Activated CD4-positive, alpha-beta memory T cell treated with anti-CD3 and anti-CD28 coated beads for 36 hours (primary cell): Measurements from ENCODE around the gene CELSR1. TPM values are rescaled to one million over a fixed set of nuclear protein-coding genes. Genes with fewer than 3 reads are reported as not detected.

Source experiments
- CTCF ChIA-PET: fragments of 350-600 bp; sonication (Branson Sonifier 250); formaldehyde crosslinking; loops from one replicate; lab custom pipeline; 2021; ENCODE audit warnings: antibody characterized with exemption, inconsistent platforms; lab: Charles Lee
- POLR2A ChIA-PET: fragments of 350-600 bp; sonication (Branson Sonifier 250); formaldehyde crosslinking; loops from one replicate; lab custom pipeline; 2021; ENCODE audit warnings: antibody characterized with exemption; lab: Charles Lee
- DNase-seq: peaks from one replicate; pipeline ENCODE4 v3.0.0-alpha.2; 2020
- H3K27ac Mint-ChIP-seq: one replicate; pipeline ENCODE4 v1.8.0; 2021; ENCODE audit warnings: mixed read lengths
- H3K27me3 Mint-ChIP-seq: one replicate; pipeline ENCODE4 v1.8.0; 2021; ENCODE audit warnings: mixed read lengths
- H3K36me3 Mint-ChIP-seq: one replicate; pipeline ENCODE4 v1.8.0; 2021; ENCODE audit warnings: mixed read lengths
- H3K4me1 Mint-ChIP-seq: one replicate; pipeline ENCODE4 v1.8.0; 2021; ENCODE audit warnings: low read depth, mixed read lengths
- H3K4me3 Mint-ChIP-seq: one replicate; pipeline ENCODE4 v1.8.0; 2021; ENCODE audit warnings: mild to moderate bottlenecking, mixed read lengths
- H3K9me3 Mint-ChIP-seq: one replicate; pipeline ENCODE4 v1.8.0; 2021; ENCODE audit warnings: mixed read lengths
- intact Hi-C: fragments of 100-400 bp; cut with micrococcal nuclease; formaldehyde crosslinking; loops from one replicate; pipeline ENCODE4 v1.15.1; 2023
- total RNA-seq, 2 experiments: library from RNA; stranded (reverse); gene quantifications; one replicate each; pipeline ENCODE4 v1.2.3, GENCODE V29; 2021

Gene CELSR1
- total RNA-seq, 2 experiments from 2014 or later: 0.24 to 0.36 TPM

DNA sequence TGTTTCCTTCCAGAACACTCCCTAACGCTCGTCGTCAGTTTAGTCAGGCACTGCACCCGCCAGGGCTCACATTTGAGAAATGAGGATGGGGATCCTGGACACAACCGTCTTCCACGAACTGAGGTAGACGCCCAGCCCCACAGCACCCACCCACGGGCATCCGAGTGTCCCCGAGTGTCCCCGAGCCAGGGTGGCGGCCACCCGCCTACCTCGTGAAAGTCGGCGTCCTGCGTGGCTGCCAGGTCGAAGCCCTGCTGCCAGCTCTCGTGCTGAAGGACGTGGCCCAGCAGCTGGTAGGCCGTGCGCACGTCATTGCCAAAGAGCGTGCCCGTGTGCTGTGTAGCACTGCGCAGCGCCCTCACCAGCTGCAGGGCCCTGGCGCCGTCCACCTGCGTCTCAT lies 148.3 kb downstream of the CELSR1 start:
- no peaks in the 10 kb centered on the region for H3K36me3 Mint-ChIP-seq
- H3K4me3 Mint-ChIP-seq: no peak overlapping the region
- intact Hi-C loops: no loop called here
- H3K9me3 Mint-ChIP-seq: no peaks in the 10 kb centered on the region
- H3K27me3 Mint-ChIP-seq: peaks cover 3% of the 10 kb centered on the region
- CTCF ChIA-PET: no interaction called here
- DNase-seq: no peak
- peaks cover 5% of the 10 kb centered on the region for H3K4me1 Mint-ChIP-seq
- POLR2A ChIA-PET: no interaction called here
- H3K27ac Mint-ChIP-seq: no peak overlapping the region

DNA sequence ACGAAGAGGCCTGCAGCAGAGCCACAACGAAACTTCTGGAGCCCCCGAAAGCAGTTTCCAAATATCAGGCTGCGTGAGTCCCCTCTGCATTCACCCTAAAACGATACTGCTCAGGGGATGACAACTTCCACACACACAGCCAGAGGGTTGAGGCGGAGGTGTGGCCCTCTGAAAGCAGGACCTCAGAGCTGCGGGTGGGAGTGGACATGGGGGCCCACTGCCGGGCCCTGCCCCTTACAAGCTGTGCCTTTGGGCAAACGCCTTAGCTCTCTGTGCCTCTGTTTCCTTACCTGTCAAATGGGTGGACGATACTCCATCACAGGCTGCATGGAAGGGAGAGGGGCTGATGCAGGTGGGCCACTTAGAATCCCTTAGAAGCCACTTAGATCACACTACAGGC lies 148.8 kb downstream of the CELSR1 start:
- no peak for DNase-seq
- intact Hi-C loops: no loop called here
- no peaks in the 10 kb centered on the region for H3K9me3 Mint-ChIP-seq
- H3K36me3 Mint-ChIP-seq: no peaks in the 10 kb centered on the region
- H3K27ac Mint-ChIP-seq: no peak overlapping the region
- peaks cover under 1% of the 10 kb centered on the region for H3K4me1 Mint-ChIP-seq
- no peak overlapping the region for H3K4me3 Mint-ChIP-seq
- ChIA-PET CTCF (no interaction called here), POLR2A (no interaction called here)
- H3K27me3 Mint-ChIP-seq: no peaks in the 10 kb centered on the region

DNA sequence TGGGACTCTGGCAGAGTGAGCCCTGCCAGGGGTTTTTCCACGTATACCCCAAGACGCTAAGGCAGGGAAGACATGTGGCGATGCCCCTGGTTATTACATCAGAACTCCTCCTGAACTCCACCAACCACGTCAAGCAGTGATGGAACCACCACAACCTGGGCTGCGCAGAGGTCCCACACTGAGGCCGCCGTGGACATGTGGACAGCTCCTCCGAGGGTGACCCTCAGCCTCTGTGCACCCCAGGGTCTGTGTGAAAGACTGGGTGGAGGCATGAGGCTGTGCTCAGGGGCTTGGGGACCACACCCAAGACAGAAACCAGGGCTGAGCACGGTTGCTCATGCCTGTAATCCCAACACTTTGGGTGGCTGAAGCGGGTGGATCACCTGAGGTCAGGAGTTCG lies 149.7 kb downstream of the CELSR1 start:
- no peaks in the 10 kb centered on the region for H3K4me1 Mint-ChIP-seq
- H3K36me3 Mint-ChIP-seq: no peaks in the 10 kb centered on the region
- ChIA-PET POLR2A (no interaction called here), CTCF (no interaction called here)
- H3K4me3 Mint-ChIP-seq: no peak overlapping the region
- no peaks in the 10 kb centered on the region for H3K27me3 Mint-ChIP-seq
- H3K27ac Mint-ChIP-seq: no peak overlapping the region
- intact Hi-C loops: no loop called here
- no peak for DNase-seq
- H3K9me3 Mint-ChIP-seq: no peaks in the 10 kb centered on the region

DNA sequence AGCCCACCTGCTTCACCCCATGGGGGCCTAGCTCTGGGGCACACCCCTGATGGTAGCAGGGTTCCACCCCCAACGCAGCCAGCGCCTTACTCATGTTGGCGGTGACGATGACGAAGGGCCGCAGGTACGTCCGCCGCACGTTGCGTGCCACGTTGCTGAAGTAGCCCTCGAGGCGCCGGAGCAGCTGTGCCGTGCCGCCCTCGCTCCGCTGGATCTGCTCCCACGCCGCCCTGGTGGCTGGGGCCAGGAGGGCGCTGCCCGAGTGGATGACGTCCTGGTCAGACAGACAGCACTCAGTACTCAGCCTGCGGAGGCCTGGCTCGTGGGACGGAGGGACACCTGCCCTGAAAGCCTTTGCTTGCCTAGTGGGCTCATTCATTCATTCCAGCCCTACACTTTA lies 151.1 kb downstream of the CELSR1 start:
- intact Hi-C loops: no loop called here
- CTCF ChIA-PET: no interaction called here
- POLR2A ChIA-PET: no interaction called here
- no peak overlapping the region for H3K27ac Mint-ChIP-seq
- no peaks in the 10 kb centered on the region for H3K36me3 Mint-ChIP-seq
- no peaks in the 10 kb centered on the region for H3K27me3 Mint-ChIP-seq
- H3K9me3 Mint-ChIP-seq: no peaks in the 10 kb centered on the region
- no peaks in the 10 kb centered on the region for H3K4me1 Mint-ChIP-seq
- DNase-seq: no peak
- H3K4me3 Mint-ChIP-seq: no peak overlapping the region

DNA sequence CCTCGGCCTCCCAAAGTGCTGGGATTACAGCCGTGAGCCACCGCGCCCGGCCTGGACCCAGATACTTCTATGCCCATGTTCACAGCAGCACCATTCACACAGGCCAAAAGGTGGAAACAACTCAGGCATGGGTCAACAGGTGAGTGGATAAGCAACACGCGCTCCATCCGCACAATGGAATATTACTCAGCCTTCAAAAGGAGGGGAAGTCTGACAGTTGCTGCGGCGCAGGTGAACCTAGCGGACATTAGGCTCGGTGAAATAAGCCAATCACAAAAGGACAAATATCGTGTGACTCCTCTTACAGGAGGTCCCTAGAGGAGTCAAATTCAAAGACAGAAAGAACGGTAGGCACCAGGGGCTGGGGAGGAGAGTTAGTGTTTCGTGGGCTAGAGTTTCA lies 154.9 kb downstream of the CELSR1 start:
- H3K9me3 Mint-ChIP-seq: no peaks in the 10 kb centered on the region
- no peak overlapping the region for H3K4me3 Mint-ChIP-seq
- ChIA-PET POLR2A (no interaction called here), CTCF (no interaction called here)
- H3K36me3 Mint-ChIP-seq: no peaks in the 10 kb centered on the region
- no peak overlapping the region for H3K27ac Mint-ChIP-seq
- intact Hi-C loops: no loop called here
- H3K27me3 Mint-ChIP-seq: no peaks in the 10 kb centered on the region
- H3K4me1 Mint-ChIP-seq: no peaks in the 10 kb centered on the region
- DNase-seq: no peak

DNA sequence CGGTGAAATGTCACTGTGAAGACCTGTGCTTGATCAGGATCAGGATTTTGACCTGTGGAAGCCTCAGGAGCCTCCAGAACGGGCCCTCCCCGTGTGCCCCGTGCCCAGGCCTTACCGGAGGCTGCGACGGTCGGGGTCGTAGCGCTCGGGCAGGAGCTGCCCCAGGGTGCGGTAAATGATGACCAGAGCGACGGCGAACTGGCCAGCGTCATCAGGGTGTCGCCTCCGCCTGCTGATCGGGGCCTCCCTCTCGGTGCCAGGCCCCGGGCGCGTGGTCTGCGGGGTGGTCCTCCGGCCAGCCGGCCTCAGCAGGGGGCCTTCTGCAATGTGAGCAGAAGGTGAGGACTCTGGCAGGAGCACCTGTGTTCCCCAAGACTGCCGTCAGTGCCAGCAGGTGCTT lies 155.7 kb downstream of the CELSR1 start:
- POLR2A ChIA-PET: no interaction called here
- intact Hi-C loops: no loop called here
- Mint-ChIP-seq H3K27me3 (no peaks in the 10 kb centered on the region), H3K4me3 (no peak overlapping the region), H3K36me3 (no peaks in the 10 kb centered on the region), H3K4me1 (no peaks in the 10 kb centered on the region), H3K9me3 (no peaks in the 10 kb centered on the region), H3K27ac (no peak overlapping the region)
- DNase-seq: no peak
- CTCF ChIA-PET: interaction anchor here (1.4 kb wide), 1 partner anchor 14 kb away, joined by 4 read pairs; no protein-coding TSS in a partner anchor

DNA sequence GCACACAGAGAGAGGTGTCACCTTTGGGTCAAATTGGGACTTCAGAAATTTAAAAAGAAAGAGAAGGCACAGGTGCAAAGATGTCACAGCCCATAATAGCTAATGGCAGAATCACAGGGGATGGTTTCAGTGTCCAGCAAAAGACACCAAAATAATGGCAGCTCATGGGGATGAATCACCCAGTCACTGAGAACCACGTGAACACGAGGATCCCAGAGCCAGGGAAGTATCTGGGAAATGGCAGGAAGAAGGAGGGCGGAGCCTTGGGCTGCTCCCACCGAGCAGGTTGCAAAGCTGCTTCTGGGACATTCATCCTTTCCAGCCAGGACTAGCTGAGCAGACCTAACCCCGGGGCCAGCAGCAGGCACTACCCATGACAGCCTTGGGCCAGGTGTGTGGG lies 156.3 kb downstream of the CELSR1 start:
- Mint-ChIP-seq H3K36me3 (no peaks in the 10 kb centered on the region), H3K9me3 (peaks cover 2% of the 10 kb centered on the region), H3K27ac (no peak overlapping the region), H3K4me1 (no peaks in the 10 kb centered on the region), H3K27me3 (no peaks in the 10 kb centered on the region), H3K4me3 (no peak overlapping the region)
- POLR2A ChIA-PET: no interaction called here
- CTCF ChIA-PET: interaction anchor here (1.4 kb wide), 1 partner anchor 13 kb away, joined by 4 read pairs; no protein-coding TSS in a partner anchor
- DNase-seq: no peak
- intact Hi-C loops: no loop called here

DNA sequence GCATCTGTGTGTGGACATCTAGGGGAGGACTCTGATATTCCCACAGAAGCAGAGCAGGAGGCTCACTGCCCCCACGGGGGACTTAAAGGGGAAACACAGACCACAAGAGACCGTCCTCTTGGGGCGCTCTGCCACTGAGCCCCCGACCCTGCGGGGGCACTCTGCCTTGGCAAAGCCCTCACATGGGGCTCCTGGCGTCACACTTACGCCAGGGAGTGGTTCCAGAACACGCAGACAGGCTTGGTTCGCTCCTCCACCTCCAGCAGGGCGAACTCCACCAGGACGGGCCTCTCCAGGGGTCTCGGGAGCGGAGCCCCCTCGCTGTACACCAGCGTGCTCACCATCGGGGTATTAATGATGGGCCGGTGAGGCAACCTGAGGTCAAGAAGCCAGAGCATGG lies 156.8 kb downstream of the CELSR1 start:
- H3K4me3 Mint-ChIP-seq: no peak overlapping the region
- no peaks in the 10 kb centered on the region for H3K36me3 Mint-ChIP-seq
- H3K27me3 Mint-ChIP-seq: no peaks in the 10 kb centered on the region
- intact Hi-C loops: no loop called here
- ChIA-PET CTCF (interaction anchor here (1.4 kb wide), 1 partner anchor 13 kb away, joined by 4 read pairs; no protein-coding TSS in a partner anchor), POLR2A (no interaction called here)
- no peak for DNase-seq
- peaks cover 6% of the 10 kb centered on the region for H3K9me3 Mint-ChIP-seq
- H3K4me1 Mint-ChIP-seq: no peaks in the 10 kb centered on the region
- H3K27ac Mint-ChIP-seq: no peak overlapping the region

DNA sequence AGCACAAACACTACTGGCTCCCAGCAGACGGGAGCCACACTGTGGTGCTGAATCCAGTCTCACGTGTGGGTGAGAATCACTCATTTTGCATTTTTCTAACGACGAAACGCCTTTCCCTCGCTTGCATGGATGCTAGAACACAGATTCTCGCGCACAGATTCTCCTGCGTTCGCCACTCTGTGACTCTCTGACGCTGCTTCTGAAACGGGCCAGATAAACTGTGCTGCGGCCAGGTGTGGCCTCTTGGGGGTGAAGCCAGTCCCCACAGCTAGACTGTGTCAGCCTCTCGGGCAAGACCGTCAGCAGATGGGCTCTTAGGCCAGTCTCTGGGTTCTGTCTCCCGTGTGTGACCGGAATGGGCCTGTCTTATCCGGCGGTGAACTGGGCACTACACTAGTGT lies 157.4 kb downstream of the CELSR1 start:
- Mint-ChIP-seq H3K27ac (no peak overlapping the region), H3K4me3 (no peak overlapping the region), H3K4me1 (no peaks in the 10 kb centered on the region), H3K9me3 (peaks cover 10% of the 10 kb centered on the region), H3K36me3 (no peaks in the 10 kb centered on the region), H3K27me3 (no peaks in the 10 kb centered on the region)
- intact Hi-C loops: no loop called here
- no peak for DNase-seq
- CTCF ChIA-PET: no interaction called here
- POLR2A ChIA-PET: no interaction called here

DNA sequence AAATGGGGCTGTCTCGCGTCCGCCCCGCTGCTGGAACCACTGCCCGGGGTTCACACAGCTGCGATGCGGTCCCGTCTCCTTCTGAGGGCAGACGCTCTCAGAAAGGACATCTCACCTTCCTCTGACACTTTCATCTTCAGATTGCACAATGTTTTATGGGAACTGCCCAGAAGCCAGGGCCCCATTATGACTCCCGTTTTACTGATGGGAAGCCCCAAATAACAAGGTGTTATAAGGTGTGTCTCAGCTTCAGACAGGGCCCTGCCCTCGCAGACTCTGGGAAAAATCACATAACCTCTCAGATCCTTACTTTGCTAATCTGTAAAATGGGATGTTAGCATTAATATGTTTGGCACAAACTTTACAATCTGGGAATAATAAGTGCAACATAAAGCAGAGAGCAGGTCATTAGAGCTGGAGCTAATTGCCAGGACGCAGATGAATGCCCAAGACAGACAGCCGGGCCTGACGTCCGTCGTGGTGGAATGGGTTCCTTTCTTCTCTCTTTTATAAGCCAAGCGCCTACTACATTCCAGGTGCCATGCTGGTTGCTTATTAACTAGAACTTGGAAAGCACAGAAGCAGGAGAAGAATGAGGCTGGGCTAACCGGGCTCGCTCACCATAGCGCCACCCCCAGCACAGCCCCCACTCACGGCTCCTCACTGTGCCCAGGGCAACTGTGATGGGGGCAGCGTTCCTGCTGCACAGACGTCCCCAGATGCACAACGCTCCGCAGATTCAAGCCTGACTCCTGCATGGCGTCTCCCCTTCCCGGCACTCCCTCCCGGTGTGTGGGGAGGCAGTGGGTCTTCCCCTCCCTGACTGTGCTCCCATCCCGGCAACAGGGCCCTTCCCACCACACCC lies 158.1 kb downstream of the CELSR1 start:
- ChIA-PET POLR2A (no interaction called here), CTCF (no interaction called here)
- Mint-ChIP-seq H3K4me3 (no peak overlapping the region), H3K4me1 (peaks cover 3% of the 10 kb centered on the region), H3K9me3 (peaks cover 10% of the 10 kb centered on the region), H3K36me3 (no peaks in the 10 kb centered on the region), H3K27ac (no peak overlapping the region), H3K27me3 (no peaks in the 10 kb centered on the region)
- no peak for DNase-seq
- intact Hi-C loops: no loop called here

DNA sequence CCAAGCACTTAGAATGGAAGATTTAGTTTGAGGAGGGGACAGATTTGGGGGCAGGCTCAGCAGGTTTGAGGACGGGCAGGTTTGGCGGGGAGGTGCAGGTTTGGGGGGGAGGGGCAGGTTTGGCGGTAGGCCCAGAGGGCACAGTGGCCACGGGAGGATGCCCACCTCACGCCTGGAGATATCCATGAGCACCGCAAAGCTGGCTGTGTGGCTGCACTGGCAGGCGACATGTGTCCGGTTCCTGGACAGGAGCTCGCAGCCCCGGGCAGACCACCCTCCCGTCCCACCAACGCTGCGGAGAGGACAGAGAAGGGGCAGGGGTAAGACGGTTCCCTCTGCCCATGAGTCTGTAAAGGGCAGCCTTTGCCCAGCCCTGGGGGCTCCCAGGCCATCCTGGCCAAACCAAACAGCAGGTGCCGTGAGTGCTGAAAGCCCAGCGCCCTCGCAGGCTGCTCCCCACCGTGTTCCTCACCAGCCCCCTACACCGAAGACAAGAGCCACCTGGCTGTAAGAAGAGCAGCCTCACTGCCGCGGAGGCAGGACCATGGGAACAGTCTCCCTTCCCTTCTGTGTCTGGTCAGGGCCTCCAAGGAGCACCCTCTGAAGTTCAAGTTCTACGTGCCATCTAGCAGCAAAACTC lies 158.9 kb downstream of the CELSR1 start:
- H3K4me3 Mint-ChIP-seq: no peak overlapping the region
- H3K9me3 Mint-ChIP-seq: peaks cover 10% of the 10 kb centered on the region
- no peak for DNase-seq
- no peak overlapping the region for H3K27ac Mint-ChIP-seq
- H3K36me3 Mint-ChIP-seq: no peaks in the 10 kb centered on the region
- POLR2A ChIA-PET: no interaction called here
- intact Hi-C loops: no loop called here
- H3K4me1 Mint-ChIP-seq: peaks cover 11% of the 10 kb centered on the region
- CTCF ChIA-PET: no interaction called here
- no peaks in the 10 kb centered on the region for H3K27me3 Mint-ChIP-seq

DNA sequence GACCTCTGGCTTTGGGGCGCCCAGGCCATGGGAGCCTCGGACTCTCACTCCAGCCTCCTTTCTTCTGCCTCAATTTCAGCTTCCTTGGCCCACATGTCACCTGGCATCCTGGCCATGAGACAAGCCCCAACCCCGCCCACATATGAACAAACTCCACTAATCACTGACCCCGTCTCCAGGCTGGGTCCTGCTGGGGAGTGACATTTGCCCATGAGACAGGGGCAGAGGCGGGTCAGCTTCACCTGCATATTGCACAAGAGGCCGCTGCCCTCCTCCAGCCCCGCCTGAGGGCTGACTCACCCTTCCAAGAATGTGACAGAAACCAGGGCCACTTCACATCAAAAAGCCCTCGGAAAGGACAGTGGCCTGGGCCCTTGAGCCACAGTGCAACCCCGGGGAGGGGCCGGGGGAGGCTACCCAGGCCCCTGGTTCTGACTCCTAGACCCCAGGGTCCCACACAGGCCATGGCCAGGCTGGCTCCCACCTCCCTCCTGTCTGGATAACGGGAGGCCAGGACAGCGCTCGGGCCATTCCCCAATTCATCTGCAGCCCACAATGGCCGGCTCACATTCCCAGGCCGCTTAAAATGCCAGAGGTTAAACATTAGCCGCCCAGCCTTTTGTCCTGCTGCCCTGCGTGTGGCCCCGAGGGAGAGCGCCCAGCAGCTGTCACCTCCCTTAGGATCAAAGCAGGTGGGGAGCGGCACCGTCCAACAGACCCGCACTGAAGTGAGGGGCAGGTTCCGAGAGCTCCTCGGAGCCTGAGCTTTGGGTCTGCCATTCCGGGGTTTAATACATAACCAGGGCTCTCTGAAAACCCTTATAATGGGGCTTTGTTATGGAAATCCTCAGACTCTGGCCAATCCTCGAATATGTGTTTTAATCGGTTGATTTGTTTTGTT lies 159.6 kb downstream of the CELSR1 start:
- peaks cover 10% of the 10 kb centered on the region for H3K9me3 Mint-ChIP-seq
- H3K4me3 Mint-ChIP-seq: no peak overlapping the region
- no peak overlapping the region for H3K27ac Mint-ChIP-seq
- H3K4me1 Mint-ChIP-seq: peaks cover 14% of the 10 kb centered on the region
- no peaks in the 10 kb centered on the region for H3K36me3 Mint-ChIP-seq
- H3K27me3 Mint-ChIP-seq: peaks cover 3% of the 10 kb centered on the region
- intact Hi-C loops: no loop called here
- DNase-seq: no peak
- ChIA-PET CTCF (interaction anchor here (1.2 kb wide), 1 partner anchor 11 kb away, joined by 5 read pairs; no protein-coding TSS in a partner anchor), POLR2A (no interaction called here)
